Mucosa of descending colon (tissue), 3 donors: ENCODE measurements around the gene FGF19. TPM values are rescaled to one million over a fixed set of nuclear protein-coding genes. Genes with fewer than 3 reads are reported as not detected.

Experiments used
- ATAC-seq: fragments of 200-7000 bp; cut with Tn5 transposase; one replicate; pipeline ENCODE4 v1.9.1; 2020; ENCODE audit warnings: mild to moderate bottlenecking, moderate library complexity
- DNase-seq, 3 donors: peaks; one replicate each; pipeline ENCODE4 v3.0.0-alpha.2; 2020
- H3K36me3 ChIP-seq: fragments of 200-600 bp; one replicate; pipeline ENCODE4 v1.8.0; 2021; ENCODE audit warnings: low read depth, mild to moderate bottlenecking
- H3K4me1 ChIP-seq: fragments of 200-600 bp; one replicate; pipeline ENCODE4 v1.8.0; 2021; ENCODE audit warnings: low read depth, mild to moderate bottlenecking
- H3K4me3 ChIP-seq: fragments of 200-600 bp; one replicate; pipeline ENCODE4 v1.8.0; 2021; ENCODE audit warnings: mild to moderate bottlenecking
- H3K9me3 ChIP-seq: fragments of 200-600 bp; one replicate; pipeline ENCODE4 v1.8.0; 2021; ENCODE audit warnings: mild to moderate bottlenecking
- intact Hi-C, 2 donors: fragments of 100-400 bp; cut with DNase I in 1 of 2; cut with micrococcal nuclease in 1 of 2; formaldehyde crosslinking; loops; one replicate each; pipeline versions ENCODE4 v1.11.0 to v1.11.1; 2022; cut with DNase I, micrococcal nuclease
- total RNA-seq, 3 donors: library from RNA; stranded (reverse); fragmentation: NEBNext Ultra II Directional in 2 of 3; extraction: Animal tissue kit (Norgen Biotek cat#: 25700) in 2 of 3; gene quantifications; one replicate each; pipeline versions ENCODE4 v1.2.1 to v1.2.4, GENCODE V29; 2021 to 2023
- TF ChIP-seq, protein P1 (sequence below): fragments of 200-600 bp; IDR thresholded peaks from one replicate; pipeline ENCODE4 v1.8.0; 2022; ENCODE audit warnings: antibody characterized with exemption, mild to moderate bottlenecking
- donor health status: DM: no; HTN: no; CAD: no; lungs with moderate emphysema.
- donor health status: DM: no; HTN: no; CAD: no.
- donor health status: DM: no; HTN: yes; CAD: no.

FGF19 gene
- total RNA-seq, 3 donors from 2014 or later = not detected

DNA sequence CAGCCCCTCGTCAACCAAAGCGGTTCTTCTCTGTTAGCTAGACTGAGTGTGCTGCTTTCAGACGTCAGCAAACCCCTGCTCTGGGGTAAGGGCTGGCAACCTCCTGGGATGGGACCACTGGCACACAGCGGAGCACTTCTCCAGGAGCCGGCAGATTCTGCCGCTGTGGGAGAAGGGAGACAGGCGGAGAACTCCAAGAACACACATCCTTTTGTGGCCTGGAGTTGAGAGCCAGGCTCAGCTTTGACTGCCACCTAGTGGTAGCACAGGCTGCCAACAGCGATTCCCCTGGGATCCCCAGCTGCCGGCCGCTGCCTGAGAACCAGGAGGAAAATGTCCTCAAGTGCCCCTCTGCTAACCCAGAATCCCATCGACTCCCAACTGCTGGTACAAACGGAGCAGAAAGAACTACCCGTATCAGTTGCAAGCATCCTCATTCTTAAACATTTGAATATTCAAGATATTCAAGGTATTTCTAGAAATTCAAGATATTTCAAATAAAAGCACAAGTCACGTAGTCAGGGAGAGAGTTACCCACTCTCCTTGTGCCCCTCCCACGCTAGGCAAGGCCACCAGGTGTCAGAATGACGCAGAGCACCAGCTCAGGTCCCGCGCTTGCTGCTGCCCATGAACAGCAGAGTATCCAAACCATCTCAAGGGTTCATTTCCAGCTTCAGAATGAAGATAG, 33.5 kb downstream of the FGF19 start:
- ATAC-seq = peak; percentile 68

DNA sequence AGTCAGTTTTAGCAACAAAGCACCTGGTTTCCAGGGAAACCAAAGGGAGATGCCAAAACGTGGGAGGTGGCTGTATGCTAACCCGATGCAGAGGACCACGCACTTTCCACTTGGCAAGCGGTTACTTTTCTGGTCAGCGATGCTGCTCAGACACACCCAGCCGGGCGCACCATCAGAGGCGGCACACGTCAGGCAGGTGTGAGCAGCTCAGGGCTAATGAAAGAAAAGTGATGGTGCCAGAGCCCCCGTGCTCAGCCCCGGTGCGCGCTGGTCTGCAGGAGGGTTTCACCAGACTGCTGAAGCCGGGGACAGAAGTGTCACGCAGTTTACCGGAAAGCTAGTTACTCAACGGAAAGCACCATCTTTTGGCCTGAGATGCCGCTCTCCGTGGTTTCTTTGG, 34.3 kb downstream of the FGF19 start:
- intact Hi-C loops = no loop called here
- no peak overlapping the region for H3K4me3 ChIP-seq
- DNase-seq = peak in 1 of 3 donors; percentile 20
- H3K9me3 ChIP-seq = no peaks in the 10 kb centered on the region
- peaks cover 14% of the 10 kb centered on the region for H3K4me1 ChIP-seq
- no peak for ATAC-seq
- TF ChIP-seq, protein P1, sequence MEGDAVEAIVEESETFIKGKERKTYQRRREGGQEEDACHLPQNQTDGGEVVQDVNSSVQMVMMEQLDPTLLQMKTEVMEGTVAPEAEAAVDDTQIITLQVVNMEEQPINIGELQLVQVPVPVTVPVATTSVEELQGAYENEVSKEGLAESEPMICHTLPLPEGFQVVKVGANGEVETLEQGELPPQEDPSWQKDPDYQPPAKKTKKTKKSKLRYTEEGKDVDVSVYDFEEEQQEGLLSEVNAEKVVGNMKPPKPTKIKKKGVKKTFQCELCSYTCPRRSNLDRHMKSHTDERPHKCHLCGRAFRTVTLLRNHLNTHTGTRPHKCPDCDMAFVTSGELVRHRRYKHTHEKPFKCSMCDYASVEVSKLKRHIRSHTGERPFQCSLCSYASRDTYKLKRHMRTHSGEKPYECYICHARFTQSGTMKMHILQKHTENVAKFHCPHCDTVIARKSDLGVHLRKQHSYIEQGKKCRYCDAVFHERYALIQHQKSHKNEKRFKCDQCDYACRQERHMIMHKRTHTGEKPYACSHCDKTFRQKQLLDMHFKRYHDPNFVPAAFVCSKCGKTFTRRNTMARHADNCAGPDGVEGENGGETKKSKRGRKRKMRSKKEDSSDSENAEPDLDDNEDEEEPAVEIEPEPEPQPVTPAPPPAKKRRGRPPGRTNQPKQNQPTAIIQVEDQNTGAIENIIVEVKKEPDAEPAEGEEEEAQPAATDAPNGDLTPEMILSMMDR = no peak
- H3K36me3 ChIP-seq = no peaks in the 10 kb centered on the region

More for the DNA sequence above, 33.5 kb downstream of the FGF19 start:
- intact Hi-C loops = no loop called here
- H3K4me1 ChIP-seq = peaks cover 16% of the 10 kb centered on the region
- peak in 2 of 3 donors; percentile 83 to 88 for DNase-seq
- no peaks in the 10 kb centered on the region for H3K36me3 ChIP-seq
- no peaks in the 10 kb centered on the region for H3K9me3 ChIP-seq
- TF ChIP-seq, protein P1 = peak; percentile 91
- H3K4me3 ChIP-seq = no peak overlapping the region

GRCh38 chr11:69667619-69668604, 35.9 kb downstream of the FGF19 start:
- DNase-seq = peak in 1 of 3 donors; percentile 41
- peak; percentile 49 for ATAC-seq
- Histone ChIP-seq H3K4me1 (peaks cover 2% of the 10 kb centered on the region), H3K9me3 (no peaks in the 10 kb centered on the region), H3K4me3 (no peak overlapping the region), H3K36me3 (no peaks in the 10 kb centered on the region)
- TF ChIP-seq, protein P1 = no peak
- intact Hi-C loops = no loop called here

GRCh38 chr11:69666752-69667536, 36.9 kb downstream of the FGF19 start:
- H3K4me3 ChIP-seq = no peak overlapping the region
- ATAC-seq = no peak
- H3K36me3 ChIP-seq = no peaks in the 10 kb centered on the region
- intact Hi-C loops = no loop called here
- DNase-seq = peak in 1 of 3 donors; percentile 12
- no peaks in the 10 kb centered on the region for H3K9me3 ChIP-seq
- peaks cover 2% of the 10 kb centered on the region for H3K4me1 ChIP-seq
- TF ChIP-seq, protein P1 = no peak

DNA sequence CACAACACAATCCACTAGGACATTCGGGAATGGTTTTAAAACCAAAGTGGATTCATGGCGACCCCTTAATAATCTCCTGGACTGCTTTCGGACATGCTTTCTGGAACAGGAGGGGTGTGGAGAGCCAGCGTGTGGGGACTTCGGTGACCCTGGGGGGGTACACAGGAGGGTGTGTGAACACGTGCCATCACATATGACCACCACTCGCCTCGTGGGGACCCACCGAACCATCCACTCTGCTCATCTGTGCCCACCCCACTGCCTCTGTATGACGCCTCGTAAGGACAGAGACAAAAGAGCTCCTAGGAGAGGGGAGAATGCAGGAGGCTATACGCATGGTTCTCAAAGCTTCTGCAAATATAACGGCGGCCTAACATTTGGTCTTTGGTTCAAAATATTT, 37.6 kb downstream of the FGF19 start:
- Histone ChIP-seq H3K4me3 (no peak overlapping the region), H3K36me3 (no peaks in the 10 kb centered on the region), H3K4me1 (peaks cover 2% of the 10 kb centered on the region), H3K9me3 (no peaks in the 10 kb centered on the region)
- no peak for ATAC-seq
- peak in 1 of 3 donors; percentile 21 for DNase-seq
- TF ChIP-seq, protein P1 = no peak
- intact Hi-C loops = no loop called here
